AG04449 (cell line): ENCODE measurements around the gene KCNH5.
"Not testable (repeated sequence)": the region's sequence is repeated elsewhere in the genome, so short reads cannot be mapped to it uniquely, and the experiment has no call there.

ENCODE experiments used
- CTCF ChIA-PET: fragments of 350-600 bp; formaldehyde crosslinking; extraction: SDS; loops from one replicate; lab custom pipeline; 2021; ENCODE audit warnings: antibody characterized with exemption; lab: Yijun Ruan, JAX
- POLR2A ChIA-PET: fragments of 400-600, 350-600 bp; formaldehyde crosslinking; extraction: SDS; loops from one replicate; lab custom pipeline; 2020; ENCODE audit warnings: antibody characterized with exemption, inconsistent platforms; lab: Yijun Ruan, JAX
- DNase-seq: peaks from one replicate; pipeline ENCODE4 v3.0.0-alpha.2; 2010; ENCODE audit warnings: low read depth, low spot score
- H3K4me3 ChIP-seq: 2 replicates; pipeline ENCODE4 v1.5.1; 2011; ENCODE audit warnings: low read depth, mild to moderate bottlenecking, control low read depth, low read length
- TF ChIP-seq, protein P1 (sequence below): IDR thresholded peaks from one replicate; pipeline ENCODE4 v1.5.1; 2011; ENCODE audit warnings: mild to moderate bottlenecking, moderate library complexity, low read length, control low read depth, inconsistent platforms; ENCODE audit not compliant: insufficient read depth; ENCODE audit errors: missing control alignments

KCNH5 gene

DNA sequence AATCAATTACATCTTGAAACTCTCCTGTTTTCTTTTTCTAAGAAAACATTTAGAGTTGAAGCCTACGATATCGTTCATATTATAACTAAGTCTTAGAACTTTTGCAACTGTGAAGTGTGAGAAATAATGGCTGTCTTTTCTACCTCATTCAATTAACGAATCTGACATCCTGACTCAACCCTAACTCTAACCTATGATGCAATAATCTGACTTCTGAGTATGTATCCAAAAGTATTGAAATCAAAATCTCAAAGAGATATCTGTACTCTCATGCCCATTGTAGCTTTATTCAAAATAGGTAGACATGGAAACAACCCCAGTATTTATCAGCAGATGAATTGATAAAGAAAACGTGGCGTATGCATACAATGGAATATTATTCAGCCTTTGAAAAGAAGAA, 252.7 kb downstream of the KCNH5 start:
- ChIA-PET CTCF (no interaction called here), POLR2A (no interaction called here)
- H3K4me3 ChIP-seq = no peak overlapping the region
- no peak for DNase-seq
- TF ChIP-seq, protein P1, sequence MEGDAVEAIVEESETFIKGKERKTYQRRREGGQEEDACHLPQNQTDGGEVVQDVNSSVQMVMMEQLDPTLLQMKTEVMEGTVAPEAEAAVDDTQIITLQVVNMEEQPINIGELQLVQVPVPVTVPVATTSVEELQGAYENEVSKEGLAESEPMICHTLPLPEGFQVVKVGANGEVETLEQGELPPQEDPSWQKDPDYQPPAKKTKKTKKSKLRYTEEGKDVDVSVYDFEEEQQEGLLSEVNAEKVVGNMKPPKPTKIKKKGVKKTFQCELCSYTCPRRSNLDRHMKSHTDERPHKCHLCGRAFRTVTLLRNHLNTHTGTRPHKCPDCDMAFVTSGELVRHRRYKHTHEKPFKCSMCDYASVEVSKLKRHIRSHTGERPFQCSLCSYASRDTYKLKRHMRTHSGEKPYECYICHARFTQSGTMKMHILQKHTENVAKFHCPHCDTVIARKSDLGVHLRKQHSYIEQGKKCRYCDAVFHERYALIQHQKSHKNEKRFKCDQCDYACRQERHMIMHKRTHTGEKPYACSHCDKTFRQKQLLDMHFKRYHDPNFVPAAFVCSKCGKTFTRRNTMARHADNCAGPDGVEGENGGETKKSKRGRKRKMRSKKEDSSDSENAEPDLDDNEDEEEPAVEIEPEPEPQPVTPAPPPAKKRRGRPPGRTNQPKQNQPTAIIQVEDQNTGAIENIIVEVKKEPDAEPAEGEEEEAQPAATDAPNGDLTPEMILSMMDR = no peak

DNA sequence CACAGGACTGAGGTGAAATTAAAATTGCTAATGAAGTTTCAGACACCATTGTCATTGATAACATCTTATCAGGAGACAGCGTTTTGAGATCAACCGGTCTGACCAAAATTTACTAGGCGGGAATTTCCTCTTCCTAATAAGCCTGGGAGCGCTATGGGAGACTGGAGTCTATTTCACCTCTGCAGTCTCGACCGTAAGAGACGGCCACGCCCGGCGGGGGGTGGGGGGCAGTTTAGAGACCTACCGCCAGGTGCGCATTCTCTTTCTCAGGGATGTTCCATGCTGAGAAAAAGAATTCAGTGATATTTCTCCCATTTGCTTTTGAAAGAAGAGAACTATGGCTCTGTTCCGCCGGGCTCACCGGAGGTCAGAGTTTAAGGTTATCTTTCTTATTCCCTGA, 263.9 kb downstream of the KCNH5 start:
- DNase-seq, POLR2A ChIA-PET, CTCF ChIA-PET, H3K4me3 ChIP-seq: not testable (repeated sequence)

DNA sequence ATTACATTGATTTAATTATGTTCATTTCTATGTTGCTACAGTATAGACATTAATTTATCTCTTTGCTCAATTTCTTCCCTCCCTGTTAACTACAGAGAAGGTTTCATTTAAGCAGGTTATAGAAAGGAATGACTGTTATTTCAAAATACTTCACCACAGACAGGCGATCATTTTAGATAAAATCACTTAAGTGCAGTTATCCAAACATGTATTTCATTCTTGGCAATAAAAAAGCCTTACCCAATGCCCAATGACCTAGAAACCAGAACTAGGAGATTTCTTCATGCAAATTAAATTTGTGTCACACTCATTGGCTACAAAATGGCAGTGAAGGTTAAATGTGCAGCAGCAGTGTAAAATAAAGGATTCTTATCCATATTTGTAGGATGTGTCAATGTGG, 266.4 kb downstream of the KCNH5 start:
- no peak for DNase-seq
- TF ChIP-seq, protein P1 = no peak
- ChIA-PET CTCF (no interaction called here), POLR2A (no interaction called here)
- no peak overlapping the region for H3K4me3 ChIP-seq

DNA sequence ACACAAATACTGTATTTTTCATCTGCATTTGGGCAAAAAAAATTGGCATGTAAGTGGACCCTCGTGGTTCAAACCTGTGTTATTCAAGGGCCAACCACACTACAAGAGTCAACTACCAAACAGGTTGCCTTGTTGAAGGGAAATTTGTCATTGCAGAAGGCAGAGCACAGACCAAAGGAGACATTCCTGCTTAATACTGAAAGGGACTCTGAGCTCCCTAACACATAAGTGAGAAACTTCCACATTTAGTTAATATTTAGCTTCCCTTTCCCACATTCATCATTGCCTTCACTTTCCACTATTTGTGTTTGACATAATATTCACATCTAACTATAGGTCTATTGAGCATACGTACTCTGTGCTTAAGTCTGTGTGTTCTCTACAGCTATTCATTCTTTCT, 266.9 kb downstream of the KCNH5 start:
- H3K4me3 ChIP-seq = no peak overlapping the region
- TF ChIP-seq, protein P1 = no peak
- DNase-seq = no peak
- POLR2A ChIA-PET = no interaction called here
- CTCF ChIA-PET = no interaction called here

DNA sequence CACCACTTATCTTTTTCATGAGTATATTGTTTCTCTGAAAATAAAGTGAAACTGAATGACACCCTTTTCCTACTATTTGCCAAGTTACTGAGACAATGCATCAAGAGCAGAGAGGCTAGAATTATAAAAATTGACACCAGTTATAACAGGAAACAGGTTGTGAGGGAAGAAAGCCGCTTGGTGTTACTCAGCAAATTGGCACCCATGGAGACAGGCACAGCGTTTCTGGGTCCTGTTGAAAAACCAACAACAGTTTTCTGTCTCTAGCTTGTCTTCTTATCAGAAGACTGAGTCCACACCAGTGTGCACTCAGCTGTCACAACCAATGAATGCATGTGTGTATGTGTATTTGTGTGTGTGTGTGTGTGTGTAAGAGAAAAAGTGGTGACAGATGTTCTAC, 267.7 kb downstream of the KCNH5 start:
- TF ChIP-seq, protein P1 = no peak
- ChIA-PET CTCF (no interaction called here), POLR2A (no interaction called here)
- DNase-seq = no peak
- H3K4me3 ChIP-seq = no peak overlapping the region

DNA sequence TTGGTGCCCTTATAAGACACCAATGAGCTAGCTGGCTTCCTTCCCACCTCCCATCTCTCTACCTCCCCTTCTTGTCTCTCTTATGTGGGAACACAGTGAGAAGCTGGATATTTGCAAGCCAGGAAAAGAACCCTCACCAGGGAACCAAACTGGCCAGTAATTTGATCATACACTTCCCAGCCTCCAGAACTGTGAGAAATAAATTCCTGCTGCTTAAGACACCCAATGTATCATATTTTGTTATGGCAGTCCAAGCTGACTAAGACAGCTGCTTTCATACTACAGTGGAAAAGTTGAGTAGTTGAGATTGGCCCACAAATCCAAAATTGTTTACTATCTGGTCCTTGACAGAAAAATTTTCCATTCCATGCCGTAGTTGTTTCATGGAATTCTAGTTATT, 269.0 kb downstream of the KCNH5 start:
- TF ChIP-seq, protein P1 = no peak
- ChIA-PET CTCF (no interaction called here), POLR2A (no interaction called here)
- no peak for DNase-seq
- H3K4me3 ChIP-seq = no peak overlapping the region

DNA sequence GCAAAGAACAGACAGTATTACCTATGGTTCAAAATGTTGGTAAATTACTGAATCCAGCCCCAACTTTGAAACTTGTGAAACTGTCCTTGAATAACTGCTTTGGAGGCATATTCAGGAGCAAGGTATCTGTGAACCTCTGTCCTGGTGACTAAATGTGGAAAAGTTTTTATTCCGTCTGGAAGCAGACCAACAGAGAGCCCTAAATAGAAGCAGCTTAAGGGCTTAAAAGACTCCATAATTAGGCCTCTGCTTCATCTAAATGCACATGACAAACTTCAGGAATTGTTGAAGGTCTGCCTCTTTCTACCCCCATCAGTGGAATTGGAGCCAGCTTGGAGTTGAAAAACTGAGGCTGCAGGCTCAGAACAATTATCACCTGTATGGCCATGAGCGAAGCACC, 276.5 kb downstream of the KCNH5 start:
- POLR2A ChIA-PET = no interaction called here
- no peak for DNase-seq
- TF ChIP-seq, protein P1 = no peak
- CTCF ChIA-PET = no interaction called here
- H3K4me3 ChIP-seq = no peak overlapping the region
